Caco-2 (cell line): ENCODE measurements around the gene GALE. TPM values are rescaled to one million over a fixed set of nuclear protein-coding genes. Genes with fewer than 3 reads are reported as not detected.
"Not testable (repeated sequence)": the region's sequence is repeated elsewhere in the genome, so short reads cannot be mapped to it uniquely, and the experiment has no call there.

Source experiments
- BruUV-seq: library from RNA; stranded (reverse); fragments of 400-500 nt; replicated peaks from 2 replicates; lab custom pipeline; 2021; lab: Mats Ljungman, UMichigan
- CTCF ChIA-PET: fragments of 300-600 bp; sonication (Branson Sonifier 250); formaldehyde crosslinking; loops from one replicate; lab custom pipeline; 2022; ENCODE audit warnings: antibody characterized with exemption; lab: Charles Lee
- POLR2A ChIA-PET: fragments of 300-600 bp; sonication (Branson Sonifier 250); formaldehyde crosslinking; loops from one replicate; lab custom pipeline; 2022; ENCODE audit warnings: antibody characterized with exemption; lab: Charles Lee
- DNase-seq, 2 experiments: peaks; one replicate each; pipeline versions ENCODE4 v3.0.0 to v3.0.0-alpha.2; 2020 to 2022
- H3K27me3 ChIP-seq: replicated peaks from 2 replicates; pipeline ENCODE4 v1.6.0; 2011; ENCODE audit warnings: low read length; ENCODE audit not compliant: control insufficient read depth, insufficient read depth
- H3K36me3 ChIP-seq: 2 replicates; pipeline ENCODE4 v1.5.1; 2011; ENCODE audit warnings: low read length; ENCODE audit not compliant: control insufficient read depth, insufficient read depth
- H3K4me1 ChIP-seq: fragments of 250-450 bp; sonication (Bioruptor Pico); 2 replicates; pipeline ENCODE4 v1.5.1; 2020; ENCODE audit warnings: mild to moderate bottlenecking
- H3K4me3 ChIP-seq: 2 replicates; pipeline ENCODE4 v1.5.1; 2011; ENCODE audit warnings: low read depth, mild to moderate bottlenecking, control low read depth, low read length
- H3K9me3 ChIP-seq: fragments of 250-450 bp; sonication (Bioruptor Pico); 2 replicates; pipeline ENCODE4 v1.5.1; 2020; ENCODE audit warnings: mild to moderate bottlenecking, moderate library complexity
- H3K27ac Mint-ChIP-seq: one replicate; pipeline ENCODE4 v1.8.0; 2022; ENCODE audit warnings: mixed read lengths; ENCODE audit not compliant: unreplicated experiment
- H3K27me3 Mint-ChIP-seq: one replicate; pipeline ENCODE4 v1.8.0; 2022; ENCODE audit warnings: mixed read lengths; ENCODE audit not compliant: insufficient read depth, unreplicated experiment
- H3K36me3 Mint-ChIP-seq: one replicate; pipeline ENCODE4 v1.8.0; 2022; ENCODE audit warnings: mild to moderate bottlenecking, mixed read lengths; ENCODE audit not compliant: insufficient read depth, unreplicated experiment
- H3K4me1 Mint-ChIP-seq: one replicate; pipeline ENCODE4 v1.8.0; 2022; ENCODE audit warnings: low read depth, mixed read lengths; ENCODE audit not compliant: unreplicated experiment
- H3K4me3 Mint-ChIP-seq: one replicate; pipeline ENCODE4 v1.8.0; 2022; ENCODE audit warnings: mild to moderate bottlenecking, moderate library complexity, mixed read lengths; ENCODE audit not compliant: unreplicated experiment
- H3K9me3 Mint-ChIP-seq: one replicate; pipeline ENCODE4 v1.8.0; 2022; ENCODE audit warnings: mixed read lengths; ENCODE audit not compliant: unreplicated experiment
- CTCF ChIP-seq, 2 experiments: fragments of 200-600 bp in 1 of 2; IDR thresholded peaks; 1 replicate in 1 of 2; 2 replicates in 1 of 2; pipeline versions ENCODE4 v1.5.1 to v1.8.0; 2011 to 2022; ENCODE audit warnings: antibody characterized with exemption in 1 of 2, control low read depth in 1 of 2, inconsistent platforms in 1 of 2, low read depth in 1 of 2, low read length in 1 of 2, mild to moderate bottlenecking in 1 of 2, moderate library complexity in 1 of 2; ENCODE audit not compliant: insufficient read depth in 1 of 2, severe bottlenecking in 1 of 2, unreplicated experiment in 1 of 2
- intact Hi-C: fragments of 100-400 bp; cut with micrococcal nuclease; formaldehyde crosslinking; loops from one replicate; pipeline ENCODE4 v1.10.0; 2022; ENCODE audit not compliant: unreplicated experiment
- total RNA-seq: library from RNA; stranded (reverse); gene quantifications from 2 replicates; pipeline ENCODE4 v1.2.3, GENCODE V29; 2022

Gene GALE
- total RNA-seq, 1 experiment from 2014 or later, result 51.6 TPM

- BruUV-seq, result no TSS peak
- Histone ChIP-seq H3K9me3 (no peaks in the 10 kb centered on the region), H3K36me3 (no peaks in the 10 kb centered on the region; the same call in none of the 2 replicates), H3K4me3 (no peak overlapping the region), H3K27me3 (no peaks in the 10 kb centered on the region), H3K4me1 (peaks cover 7% of the 10 kb centered on the region; the same call in 1 of the 2 replicates)
- peak in 1 of 2 experiments; percentile 5 for TF ChIP-seq CTCF (IDR thresholded peaks at IDR 0.05; ENCODE audit: insufficient read depth in 1 of 2, low read depth in 1 of 2, low read length in 1 of 2, severe bottlenecking in 1 of 2, unreplicated experiment in 1 of 2)
- ChIA-PET CTCF (interaction anchor here (0.7 kb wide), 1 partner anchor 13 kb away, joined by 3 read pairs; no protein-coding TSS in a partner anchor), POLR2A (no interaction called here)
- Mint-ChIP-seq H3K27ac (peak overlapping the region; percentile 50), H3K4me1 (no peaks in the 10 kb centered on the region), H3K4me3 (no peak overlapping the region), H3K27me3 (no peaks in the 10 kb centered on the region), H3K9me3 (no peaks in the 10 kb centered on the region), H3K36me3 (peaks cover 68% of the 10 kb centered on the region)
- DNase-seq, result no peak
- intact Hi-C loops, result no loop called here
These were observed 3.9 kb downstream of the GALE start for GRCh38 chr1:23796466-23797271.

- Histone ChIP-seq H3K36me3 (no peaks in the 10 kb centered on the region; the same call in none of the 2 replicates), H3K4me1 (peaks cover 7% of the 10 kb centered on the region; the same call in 1 of the 2 replicates), H3K9me3 (no peaks in the 10 kb centered on the region), H3K4me3 (no peak overlapping the region), H3K27me3 (no peaks in the 10 kb centered on the region)
- Mint-ChIP-seq H3K27ac (no peak overlapping the region), H3K9me3 (no peaks in the 10 kb centered on the region), H3K36me3 (peaks cover 76% of the 10 kb centered on the region), H3K27me3 (no peaks in the 10 kb centered on the region), H3K4me1 (no peaks in the 10 kb centered on the region), H3K4me3 (no peak overlapping the region)
- CTCF ChIA-PET, result interaction anchor here (0.7 kb wide), 1 partner anchor 12 kb away, joined by 3 read pairs; no protein-coding TSS in a partner anchor
- POLR2A ChIA-PET, result interaction anchor here (0.6 kb wide), 1 partner anchor 452 kb away, joined by 5 read pairs; the partner anchor contains the start of gene HNRNPR
- no TSS peak for BruUV-seq
- no peak for DNase-seq
- no peak for TF ChIP-seq CTCF (IDR thresholded peaks at IDR 0.05; ENCODE audit: insufficient read depth in 1 of 2, low read depth in 1 of 2, low read length in 1 of 2, severe bottlenecking in 1 of 2, unreplicated experiment in 1 of 2)
- intact Hi-C loops, result no loop called here
These were observed 4.7 kb downstream of the GALE start for GRCh38 chr1:23795676-23796465.

GRCh38 chr1:23794732-23795182, 5.8 kb downstream of the GALE start:
- H3K4me1 ChIP-seq, result peaks cover 16% of the 10 kb centered on the region
- POLR2A ChIA-PET, result not testable (repeated sequence)

More at GRCh38 chr1:23794732-23795182, 5.8 kb downstream of the GALE start:
- H3K36me3 Mint-ChIP-seq, result peaks cover 70% of the 10 kb centered on the region
- TSS peak; percentile 34 for BruUV-seq
- H3K9me3 Mint-ChIP-seq, H3K4me3 ChIP-seq, DNase-seq, H3K4me1 Mint-ChIP-seq, intact Hi-C loops, CTCF ChIA-PET, H3K36me3 ChIP-seq, H3K27me3 Mint-ChIP-seq, H3K9me3 ChIP-seq, H3K27me3 ChIP-seq, H3K4me3 Mint-ChIP-seq: not testable (repeated sequence)
- peak overlapping the region; percentile 59 for H3K27ac Mint-ChIP-seq
